ENCODE measurements around the gene PRND.

- no peak for TF ChIP-seq CTCF (optimal IDR thresholded peaks at IDR 0.05 in 1 of 3, IDR thresholded peaks at IDR 0.05 in 1 of 3, conservative IDR thresholded peaks at IDR 0.05 in 1 of 3; ENCODE audit: extremely low read depth in 1 of 3, insufficient read depth in 2 of 3, low read length in 3 of 3)
- TF ChIP-seq EZH2 (IDR thresholded peaks at IDR 0.05; ENCODE audit: low read length), result no peak
Observed at GRCh38 chr20:4724459-4725262, 3.0 kb downstream of the PRND start.
